Stimulated activated effector memory CD8-positive, alpha-beta T cell treated with anti-CD3 and anti-CD28 coated beads, Interleukin-12 subunit alpha, Interleukin-12 subunit beta, amount 100 ng/mL, for 72 hours (primary cell): ENCODE data around the gene SMU1.

Source experiments
- ATAC-seq: fragments of 150-1000 bp; cut with Tn5 transposase; 2 replicates; pipeline ENCODE4 v1.10.0; 2021
- DNase-seq, 2 donors: peaks; one replicate each; pipeline ENCODE4 v3.0.0; 2021 to 2022; ENCODE audit warnings: low spot score in 2 of 2
- H3K27ac Mint-ChIP-seq: one replicate; pipeline ENCODE4 v1.8.0; 2022; ENCODE audit warnings: mild to moderate bottlenecking, mixed read lengths
- H3K36me3 Mint-ChIP-seq: one replicate; pipeline ENCODE4 v1.8.0; 2022; ENCODE audit warnings: mild to moderate bottlenecking, mixed read lengths
- H3K4me1 Mint-ChIP-seq: one replicate; pipeline ENCODE4 v1.8.0; 2022; ENCODE audit warnings: mixed read lengths
- H3K4me3 Mint-ChIP-seq: one replicate; pipeline ENCODE4 v1.8.0; 2022; ENCODE audit warnings: mild to moderate bottlenecking, mixed read lengths
- H3K9me3 Mint-ChIP-seq: one replicate; pipeline ENCODE4 v1.8.0; 2022; ENCODE audit warnings: mixed read lengths

The SMU1 gene

DNA sequence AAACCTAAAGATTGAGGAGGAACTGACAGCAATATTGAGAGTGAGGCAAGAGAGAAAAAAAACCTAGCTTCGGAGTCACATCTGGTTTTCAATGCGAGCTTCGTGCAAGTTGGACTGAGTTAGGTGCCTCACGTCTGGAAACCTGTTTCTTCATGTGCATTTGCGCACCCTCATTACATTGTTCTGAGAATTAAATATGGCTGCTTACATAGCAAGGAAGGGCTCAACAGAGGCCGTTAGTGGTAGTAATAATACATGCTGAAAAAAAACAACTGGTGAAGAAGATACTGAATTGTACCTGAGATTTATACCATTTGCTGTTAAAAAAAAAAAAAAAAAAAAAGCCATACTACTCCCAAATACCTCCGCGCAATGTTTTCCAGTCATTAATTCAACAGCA is 32.8 kb downstream of the SMU1 start:
- ATAC-seq (no peak), DNase-seq (no peak)
- H3K4me3 Mint-ChIP-seq, result peak overlapping the region; percentile 68
- peak overlapping the region; percentile 61 for H3K27ac Mint-ChIP-seq
- peaks cover 66% of the 10 kb centered on the region for H3K36me3 Mint-ChIP-seq
- no peaks in the 10 kb centered on the region for H3K9me3 Mint-ChIP-seq
- H3K4me1 Mint-ChIP-seq, result peaks cover 17% of the 10 kb centered on the region

- Mint-ChIP-seq H3K36me3 (peaks cover 66% of the 10 kb centered on the region), H3K27ac (no peak overlapping the region), H3K4me3 (no peak overlapping the region), H3K4me1 (peaks cover 17% of the 10 kb centered on the region), H3K9me3 (no peaks in the 10 kb centered on the region)
- ATAC-seq (no peak), DNase-seq (no peak)
These were observed 34.0 kb downstream of the SMU1 start for GRCh38 chr9:33042473-33042872.

DNA sequence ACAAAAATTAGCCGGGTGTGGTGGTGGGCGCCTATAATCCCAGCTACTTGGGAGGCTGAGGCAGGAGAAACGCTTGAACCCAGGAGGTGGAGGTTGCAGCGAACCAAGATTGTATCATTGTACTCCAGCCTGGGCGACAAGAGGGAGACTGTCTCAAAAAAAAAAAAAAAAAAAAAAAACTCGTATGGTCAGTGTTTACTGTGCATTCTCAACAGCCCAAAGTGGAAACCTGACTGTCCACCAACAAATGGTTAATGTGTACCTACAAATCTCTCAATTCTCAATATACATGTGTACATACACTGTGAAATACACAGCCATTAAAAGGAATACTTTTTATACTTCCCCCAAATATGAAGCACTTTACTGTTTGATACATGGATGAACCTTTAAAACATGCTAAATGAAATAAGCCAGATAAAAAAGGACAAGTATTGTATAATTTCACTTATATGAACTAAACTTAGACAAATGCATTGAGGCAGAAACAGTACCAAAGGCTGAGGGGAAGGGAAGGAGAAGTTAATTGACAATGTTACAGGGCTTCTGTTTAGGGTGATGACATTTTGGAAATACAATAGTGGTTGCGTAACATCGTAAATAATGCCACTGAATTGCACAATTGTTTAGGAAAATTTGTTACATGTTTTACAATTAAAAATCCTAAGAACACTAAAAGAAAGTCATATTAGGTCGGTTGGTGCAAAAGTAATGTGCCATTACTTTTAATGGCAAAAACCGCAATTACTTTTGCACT is 34.9 kb downstream of the SMU1 start:
- DNase-seq, result no peak

DNA sequence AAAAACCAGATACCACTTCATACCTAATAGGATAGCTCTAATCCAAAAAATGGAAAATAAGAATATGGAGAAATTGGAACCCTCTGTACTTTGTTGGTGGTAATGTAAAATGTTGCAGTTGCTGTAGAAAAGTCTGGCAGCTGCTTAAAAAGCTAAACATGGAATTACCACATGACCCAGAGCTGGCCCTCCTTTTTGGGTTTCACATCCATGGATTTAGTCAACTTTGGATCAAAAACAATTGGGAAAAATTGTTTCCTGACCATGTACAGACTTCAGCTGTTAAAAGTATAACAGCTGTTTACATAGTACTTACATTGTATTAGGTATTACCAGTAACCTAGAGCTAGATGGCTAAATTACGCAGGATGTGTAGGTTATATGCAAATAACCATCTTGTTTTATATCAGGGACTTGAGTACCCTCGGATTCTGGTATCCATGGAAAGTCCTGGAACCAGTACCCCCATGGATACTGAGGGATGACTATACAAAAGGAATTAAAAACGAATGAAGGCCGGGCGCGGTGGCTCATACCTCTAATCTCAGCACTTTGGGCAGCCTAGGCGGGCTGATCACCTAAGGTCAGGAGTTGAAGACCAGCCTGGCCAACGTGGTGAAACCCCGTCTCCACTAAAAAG is 35.6 kb downstream of the SMU1 start:
- H3K4me1 Mint-ChIP-seq, result peaks cover 26% of the 10 kb centered on the region
- H3K9me3 Mint-ChIP-seq, result no peaks in the 10 kb centered on the region
- peaks cover 66% of the 10 kb centered on the region for H3K36me3 Mint-ChIP-seq
- H3K27ac Mint-ChIP-seq, result no peak overlapping the region
- ATAC-seq, result no peak
- no peak for DNase-seq
- no peak overlapping the region for H3K4me3 Mint-ChIP-seq

More for the DNA sequence above, 34.9 kb downstream of the SMU1 start:
- Mint-ChIP-seq H3K27ac (no peak overlapping the region), H3K9me3 (no peaks in the 10 kb centered on the region), H3K4me1 (peaks cover 20% of the 10 kb centered on the region), H3K4me3 (no peak overlapping the region), H3K36me3 (peaks cover 66% of the 10 kb centered on the region)
- ATAC-seq, result no peak

DNA sequence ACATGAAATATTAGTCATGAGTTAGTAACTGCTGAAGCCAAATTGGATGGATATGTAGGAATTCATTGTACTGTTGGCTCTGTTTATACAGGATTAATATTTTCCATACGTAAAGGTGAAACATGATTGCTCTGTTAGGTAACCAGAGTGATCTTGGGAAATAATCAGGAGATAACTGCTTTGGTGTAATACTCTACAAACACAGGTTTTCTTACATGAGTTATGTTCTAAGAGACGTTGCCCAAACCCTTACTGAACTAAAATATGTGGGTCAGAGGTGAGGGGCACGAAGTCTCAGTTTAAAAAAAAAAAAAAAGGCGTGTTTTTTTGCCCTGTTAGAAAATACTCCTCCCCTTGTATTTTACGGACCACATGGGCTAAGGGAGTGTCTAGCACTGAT is 43.6 kb downstream of the SMU1 start:
- Mint-ChIP-seq H3K36me3 (peaks cover 100% of the 10 kb centered on the region), H3K9me3 (no peaks in the 10 kb centered on the region), H3K4me1 (peaks cover 40% of the 10 kb centered on the region), H3K27ac (peak overlapping the region; percentile 41), H3K4me3 (no peak overlapping the region)
- no peak for DNase-seq
- no peak for ATAC-seq

GRCh38 chr9:33032292-33032691 is 44.2 kb downstream of the SMU1 start:
- no peak for DNase-seq
- H3K4me3 Mint-ChIP-seq, result peak overlapping the region; percentile 11
- H3K9me3 Mint-ChIP-seq, result no peaks in the 10 kb centered on the region
- peaks cover 100% of the 10 kb centered on the region for H3K36me3 Mint-ChIP-seq
- peaks cover 45% of the 10 kb centered on the region for H3K4me1 Mint-ChIP-seq
- peak overlapping the region; percentile 41 for H3K27ac Mint-ChIP-seq
- peak; percentile 64 for ATAC-seq

DNA sequence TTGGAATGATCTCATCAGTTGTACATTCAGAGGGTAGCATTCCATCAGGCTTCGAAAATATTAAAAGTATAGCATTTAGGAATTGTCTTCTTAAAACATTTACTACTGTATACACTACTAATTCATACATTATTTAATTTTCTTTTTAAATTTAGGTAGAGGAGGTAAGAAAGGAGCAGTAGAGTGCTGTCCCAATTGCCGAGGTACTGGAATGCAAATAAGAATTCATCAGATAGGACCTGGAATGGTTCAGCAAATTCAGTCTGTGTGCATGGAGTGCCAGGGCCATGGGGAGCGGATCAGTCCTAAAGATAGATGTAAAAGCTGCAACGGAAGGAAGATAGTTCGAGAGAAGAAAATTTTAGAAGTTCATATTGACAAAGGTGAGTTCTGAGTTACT is 46.2 kb downstream of the SMU1 start:
- DNase-seq (no peak), ATAC-seq (no peak)
- H3K36me3 Mint-ChIP-seq, result peaks cover 100% of the 10 kb centered on the region
- H3K4me1 Mint-ChIP-seq, result peaks cover 50% of the 10 kb centered on the region
- H3K4me3 Mint-ChIP-seq, result no peak overlapping the region
- no peaks in the 10 kb centered on the region for H3K9me3 Mint-ChIP-seq
- peak overlapping the region; percentile 41 for H3K27ac Mint-ChIP-seq

- peaks cover 52% of the 10 kb centered on the region for H3K4me1 Mint-ChIP-seq
- peaks cover 100% of the 10 kb centered on the region for H3K36me3 Mint-ChIP-seq
- ATAC-seq, result no peak
- DNase-seq, result no peak
- H3K4me3 Mint-ChIP-seq, result peak overlapping the region; percentile 81
- no peaks in the 10 kb centered on the region for H3K9me3 Mint-ChIP-seq
- peak overlapping the region; percentile 93 for H3K27ac Mint-ChIP-seq
These were observed 47.2 kb downstream of the SMU1 start for GRCh38 chr9:33029231-33029786.

DNA sequence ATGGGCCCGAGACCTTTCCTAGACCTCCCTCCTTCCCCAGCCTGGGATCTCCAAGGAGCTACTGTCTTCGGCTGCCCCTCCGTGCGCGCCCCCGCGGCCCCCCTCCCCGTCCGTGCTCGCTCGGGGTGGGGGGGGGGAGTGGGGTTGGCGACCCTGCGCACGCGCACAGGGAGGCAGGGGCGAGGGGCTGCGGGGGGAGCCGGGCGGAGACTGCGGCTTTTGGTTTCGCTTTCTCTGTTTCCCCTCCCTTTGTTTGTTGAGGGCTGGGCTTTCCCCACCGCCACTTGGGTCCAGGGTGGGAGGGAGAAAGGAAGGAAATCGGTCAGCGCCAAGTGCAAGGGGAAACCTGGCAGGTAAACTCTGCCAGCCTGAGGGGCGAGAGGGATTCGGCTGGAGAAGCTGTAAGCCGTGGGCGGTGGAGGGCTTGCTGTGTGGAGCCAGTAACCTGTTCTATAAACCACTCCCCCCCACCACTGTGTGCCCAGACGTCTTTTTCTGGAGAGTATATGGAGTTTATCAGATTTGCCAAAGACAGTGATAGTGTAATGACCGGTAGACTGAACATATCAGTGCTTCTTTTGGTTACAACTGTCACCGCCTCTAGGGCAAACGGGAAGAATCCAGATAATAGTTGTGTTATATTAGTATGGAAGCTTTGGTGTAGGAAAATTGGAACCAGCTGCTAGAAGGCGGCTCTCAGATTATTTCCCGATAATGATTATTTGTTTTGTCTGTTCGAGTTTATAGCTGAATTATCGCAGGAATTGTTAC is 50.7 kb downstream of the SMU1 start:
- Mint-ChIP-seq H3K36me3 (peaks cover 82% of the 10 kb centered on the region), H3K4me1 (peaks cover 67% of the 10 kb centered on the region), H3K27ac (peak overlapping the region; percentile 93), H3K4me3 (peak overlapping the region; percentile 81), H3K9me3 (no peaks in the 10 kb centered on the region)
- peak; percentile 62 for ATAC-seq
- DNase-seq, result peak; percentile 65 to 92

DNA sequence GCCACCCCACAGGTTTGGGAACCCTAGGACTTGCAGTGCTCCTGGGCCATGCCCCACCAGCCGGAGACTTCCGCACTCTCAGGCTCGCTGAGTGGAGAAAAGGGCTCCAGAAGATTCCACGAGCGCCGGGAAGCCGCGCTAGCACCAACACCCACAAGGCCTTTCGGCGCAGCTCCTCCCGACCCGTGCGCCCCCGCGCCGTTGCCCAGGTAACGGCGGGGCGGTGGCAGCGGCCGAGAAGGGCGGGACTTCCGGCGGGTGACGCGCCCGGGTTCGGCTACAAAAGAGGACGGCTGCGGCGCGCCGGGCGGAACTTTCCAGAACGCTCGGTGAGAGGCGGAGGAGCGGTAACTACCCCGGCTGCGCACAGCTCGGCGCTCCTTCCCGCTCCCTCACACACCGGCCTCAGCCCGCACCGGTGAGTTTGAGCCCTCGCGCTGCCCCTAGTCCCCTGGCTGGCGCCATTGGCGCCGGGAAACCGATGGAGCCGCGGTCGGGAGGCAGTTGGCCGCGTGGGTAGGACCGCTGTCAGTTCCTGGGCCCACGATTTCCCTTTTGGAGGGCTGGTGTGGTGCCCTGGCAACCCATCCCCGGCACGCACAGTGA is 51.4 kb downstream of the SMU1 start, which contains the start of gene DNAJA1:
Gene DNAJA1 (plus strand): TSS at position 308 of the 606 bp plus-strand sequence. CDS start 1,212 bp downstream, outside the sequence.
- Mint-ChIP-seq H3K9me3 (no peaks in the 10 kb centered on the region), H3K36me3 (peaks cover 82% of the 10 kb centered on the region), H3K27ac (peak within 1 kb of the TSS; percentile 93), H3K4me1 (peaks cover 61% of the 10 kb centered on the region), H3K4me3 (peak within 1 kb of the TSS; percentile 81)
- peak; percentile 90 for ATAC-seq
- peak; percentile 98 to 99 for DNase-seq

- H3K9me3 Mint-ChIP-seq, result no peaks in the 10 kb centered on the region
- DNase-seq, result peak in 1 of 2 donors; percentile 59
- peaks cover 77% of the 10 kb centered on the region for H3K36me3 Mint-ChIP-seq
- H3K4me1 Mint-ChIP-seq, result peaks cover 55% of the 10 kb centered on the region
- peak; percentile 0 for ATAC-seq
- H3K4me3 Mint-ChIP-seq, result peak overlapping the region; percentile 81
- peak overlapping the region; percentile 93 for H3K27ac Mint-ChIP-seq
These were observed 52.1 kb downstream of the SMU1 start for GRCh38 chr9:33024126-33024965.

DNA sequence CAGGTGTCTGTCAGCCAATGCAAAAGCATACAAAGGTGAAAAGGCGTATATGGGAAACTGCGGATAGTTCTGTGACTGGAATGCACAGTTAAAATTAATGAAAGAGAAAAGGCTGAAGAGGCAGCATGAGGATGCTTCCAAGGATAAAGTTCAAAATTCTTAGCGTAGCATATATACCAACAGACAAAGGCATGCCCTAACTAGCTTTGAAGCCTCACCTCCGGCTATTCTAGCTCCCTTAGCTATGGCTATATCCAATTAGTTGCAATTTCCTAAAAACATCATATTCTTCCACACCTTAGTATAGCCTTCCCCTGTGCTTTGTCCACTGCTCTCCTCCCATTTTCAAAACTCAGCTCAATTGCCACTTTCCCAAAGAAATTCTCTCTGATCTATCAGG is 52.8 kb downstream of the SMU1 start:
- no peaks in the 10 kb centered on the region for H3K9me3 Mint-ChIP-seq
- H3K4me1 Mint-ChIP-seq, result peaks cover 54% of the 10 kb centered on the region
- ATAC-seq (no peak), DNase-seq (no peak)
- peak overlapping the region; percentile 93 for H3K27ac Mint-ChIP-seq
- peak overlapping the region; percentile 81 for H3K4me3 Mint-ChIP-seq
- H3K36me3 Mint-ChIP-seq, result peaks cover 75% of the 10 kb centered on the region

DNA sequence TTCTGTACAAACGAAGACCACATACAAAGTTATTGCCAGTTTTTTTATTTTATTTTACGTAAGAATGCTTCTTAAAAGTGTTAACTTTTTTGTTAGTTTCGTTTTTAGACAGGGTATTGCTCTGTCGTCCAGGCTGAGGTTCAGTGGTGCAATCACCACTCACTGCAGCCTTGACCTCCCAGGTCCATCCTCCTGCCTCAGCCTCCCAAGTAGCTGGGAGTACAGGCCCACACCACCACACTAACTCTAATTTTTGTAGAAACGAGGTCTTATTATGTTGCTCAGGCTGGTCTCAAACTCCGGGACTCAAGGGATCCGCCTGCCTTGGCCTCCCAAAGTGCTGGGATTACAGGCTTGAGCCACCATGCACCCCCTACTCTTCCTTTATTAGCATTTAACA is 53.7 kb downstream of the SMU1 start:
- no peak for DNase-seq
- Mint-ChIP-seq H3K27ac (no peak overlapping the region), H3K36me3 (peaks cover 68% of the 10 kb centered on the region), H3K9me3 (no peaks in the 10 kb centered on the region), H3K4me3 (peak overlapping the region; percentile 81), H3K4me1 (peaks cover 49% of the 10 kb centered on the region)
- no peak for ATAC-seq

DNA sequence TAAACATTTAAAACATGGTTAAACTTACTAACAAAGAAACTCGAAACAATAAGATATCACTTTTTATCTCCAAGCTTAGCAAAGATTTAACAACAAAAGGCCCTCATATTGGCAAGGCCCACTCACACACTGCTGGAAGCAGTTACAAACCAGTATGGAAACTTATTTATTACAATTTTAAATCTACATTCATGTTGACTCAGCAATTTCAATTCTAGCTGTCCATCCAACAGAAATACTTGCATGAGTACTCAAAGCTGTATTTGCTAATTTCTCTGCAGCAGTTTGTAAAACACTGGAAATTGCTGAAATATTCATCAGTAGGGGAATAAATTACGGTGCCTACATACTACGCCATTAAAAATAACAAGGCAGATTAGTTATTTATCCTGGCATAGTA is 54.2 kb downstream of the SMU1 start:
- DNase-seq, result no peak
- peak overlapping the region; percentile 81 for H3K4me3 Mint-ChIP-seq
- peaks cover 64% of the 10 kb centered on the region for H3K36me3 Mint-ChIP-seq
- no peak for ATAC-seq
- H3K4me1 Mint-ChIP-seq, result peaks cover 45% of the 10 kb centered on the region
- H3K27ac Mint-ChIP-seq, result peak overlapping the region; percentile 58
- no peaks in the 10 kb centered on the region for H3K9me3 Mint-ChIP-seq
